RPMI7951 (cell line): ENCODE data around the gene HERPUD1. TPM values are rescaled to one million over a fixed set of nuclear protein-coding genes. Genes with fewer than 3 reads are reported as not detected.
A peak's percentile ranks its signal among the peaks of the same experiment; 100 is the strongest.
"Not testable (repeated sequence)": the region's sequence is repeated elsewhere in the genome, so short reads cannot be mapped to it uniquely, and the experiment has no call there.

ENCODE experiments used
- DNase-seq: peaks from one replicate; pipeline ENCODE4 v3.0.0-alpha.2; 2012; ENCODE audit warnings: low read depth
- total RNA-seq: library from RNA; depleted of rRNA; stranded (reverse); fragments of >200 nt; shearing (Covaris generic); gene quantifications from 2 replicates; pipeline ENCODE4 v1.2.3, GENCODE V29; 2014; rRNA removed

HERPUD1 gene, protein sequence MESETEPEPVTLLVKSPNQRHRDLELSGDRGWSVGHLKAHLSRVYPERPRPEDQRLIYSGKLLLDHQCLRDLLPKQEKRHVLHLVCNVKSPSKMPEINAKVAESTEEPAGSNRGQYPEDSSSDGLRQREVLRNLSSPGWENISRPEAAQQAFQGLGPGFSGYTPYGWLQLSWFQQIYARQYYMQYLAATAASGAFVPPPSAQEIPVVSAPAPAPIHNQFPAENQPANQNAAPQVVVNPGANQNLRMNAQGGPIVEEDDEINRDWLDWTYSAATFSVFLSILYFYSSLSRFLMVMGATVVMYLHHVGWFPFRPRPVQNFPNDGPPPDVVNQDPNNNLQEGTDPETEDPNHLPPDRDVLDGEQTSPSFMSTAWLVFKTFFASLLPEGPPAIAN
- total RNA-seq, result 98.9 and 103 TPM in 2 replicates

DNA sequence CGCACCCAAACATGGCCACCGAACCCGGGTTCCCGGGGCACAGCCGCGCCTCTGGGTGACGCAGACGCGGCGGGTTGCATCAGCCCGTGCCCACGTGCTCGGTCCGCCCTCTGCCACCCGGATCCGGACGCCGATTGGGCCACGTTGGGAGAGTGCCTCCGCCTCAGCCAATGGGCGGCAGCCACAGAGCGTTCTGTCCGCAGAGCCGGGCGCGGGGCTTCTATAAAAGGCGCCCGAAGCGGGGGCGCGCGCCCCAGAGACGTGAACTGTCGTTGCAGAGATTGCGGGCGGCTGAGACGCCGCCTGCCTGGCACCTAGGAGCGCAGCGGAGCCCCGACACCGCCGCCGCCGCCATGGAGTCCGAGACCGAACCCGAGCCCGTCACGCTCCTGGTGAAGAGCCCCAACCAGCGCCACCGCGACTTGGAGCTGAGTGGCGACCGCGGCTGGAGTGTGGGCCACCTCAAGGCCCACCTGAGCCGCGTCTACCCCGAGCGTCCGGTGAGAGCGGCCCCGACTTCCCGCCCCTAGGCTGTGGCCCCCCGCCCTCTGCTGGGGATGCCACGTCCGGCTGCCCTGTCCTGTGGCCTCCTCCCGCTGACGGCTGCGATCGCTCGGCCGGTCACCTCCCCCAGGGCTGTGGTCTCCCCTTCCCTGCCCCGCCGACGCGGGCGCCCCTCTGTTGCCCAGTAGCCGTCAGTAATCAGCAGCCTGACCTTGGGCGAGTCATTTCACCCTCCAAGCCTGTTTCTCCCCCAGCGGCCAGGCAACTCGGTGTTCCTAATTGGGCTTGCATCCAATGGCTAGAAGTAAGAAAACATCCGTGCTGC, at the start of gene HERPUD1:
HERPUD1 (plus strand) TSS at position 251 of the 829 bp plus-strand sequence; CDS start at position 354, 103 bp downstream.
- DNase-seq, result peak; percentile 97

DNA sequence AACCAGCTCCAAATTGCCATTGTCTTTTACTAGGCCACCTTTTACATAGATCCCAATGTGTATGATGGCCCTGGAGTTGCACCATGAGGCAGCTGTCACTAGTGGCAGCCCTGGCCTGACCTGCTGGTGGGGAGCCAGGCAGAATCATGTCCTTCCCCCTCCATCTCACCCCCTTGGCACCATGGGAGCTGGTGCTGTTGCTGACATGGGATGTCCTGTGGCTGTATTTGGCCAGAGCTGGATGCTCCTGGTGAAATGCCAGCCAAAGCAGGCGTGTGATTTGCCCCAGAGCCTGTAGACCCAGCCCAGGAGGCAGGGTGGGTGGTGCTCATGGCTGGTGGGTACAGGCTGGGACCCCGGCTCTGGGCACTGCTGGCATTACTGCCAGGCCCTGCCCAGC, 48.4 kb upstream of the HERPUD1 start:
- no peak for DNase-seq

DNA sequence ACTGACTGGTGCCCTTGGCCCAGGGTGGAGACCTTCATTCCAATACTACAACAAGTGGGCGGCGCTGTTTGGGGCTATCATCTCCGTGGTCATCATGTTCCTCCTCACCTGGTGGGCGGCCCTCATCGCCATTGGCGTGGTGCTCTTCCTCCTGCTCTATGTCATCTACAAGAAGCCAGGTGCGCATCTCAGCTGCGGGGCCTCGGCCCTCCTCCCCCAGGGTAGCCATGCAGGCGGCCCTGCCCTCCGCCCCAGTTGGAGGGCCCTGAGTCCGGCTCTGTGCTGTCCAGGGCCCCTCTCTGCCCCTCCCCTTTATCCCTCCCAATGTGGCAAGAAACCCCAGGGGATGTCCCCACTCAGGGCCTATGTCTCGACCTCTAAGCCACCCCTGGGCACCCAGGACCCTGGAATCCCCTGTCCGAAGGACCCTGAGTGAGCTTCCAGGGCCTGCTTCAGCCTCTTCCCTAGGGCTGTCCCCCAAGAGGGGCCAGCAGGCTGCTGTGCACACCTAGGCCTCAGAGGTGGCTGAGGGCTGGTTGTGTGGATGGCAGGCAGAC, 47.8 kb upstream of the HERPUD1 start:
- DNase-seq, result no peak

DNA sequence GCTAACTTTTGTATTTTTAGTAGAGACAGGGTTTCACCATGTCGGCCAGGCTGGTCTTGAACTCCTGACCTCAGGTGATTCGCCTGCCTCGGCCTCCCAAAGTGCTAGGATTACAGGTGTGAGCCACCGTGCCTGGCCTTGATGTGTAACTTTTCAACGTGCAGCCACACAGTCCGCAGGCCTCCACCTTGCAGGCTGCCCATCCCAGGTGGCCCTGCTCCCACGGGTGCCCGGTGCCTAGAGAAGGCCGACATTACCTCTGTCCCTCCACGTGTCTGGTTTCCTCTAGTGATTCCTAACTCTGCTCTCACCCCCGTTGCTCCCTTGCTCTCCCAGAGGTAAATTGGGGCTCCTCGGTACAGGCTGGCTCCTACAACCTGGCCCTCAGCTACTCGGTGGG, 47.0 kb upstream of the HERPUD1 start:
- DNase-seq, result not testable (repeated sequence)

DNA sequence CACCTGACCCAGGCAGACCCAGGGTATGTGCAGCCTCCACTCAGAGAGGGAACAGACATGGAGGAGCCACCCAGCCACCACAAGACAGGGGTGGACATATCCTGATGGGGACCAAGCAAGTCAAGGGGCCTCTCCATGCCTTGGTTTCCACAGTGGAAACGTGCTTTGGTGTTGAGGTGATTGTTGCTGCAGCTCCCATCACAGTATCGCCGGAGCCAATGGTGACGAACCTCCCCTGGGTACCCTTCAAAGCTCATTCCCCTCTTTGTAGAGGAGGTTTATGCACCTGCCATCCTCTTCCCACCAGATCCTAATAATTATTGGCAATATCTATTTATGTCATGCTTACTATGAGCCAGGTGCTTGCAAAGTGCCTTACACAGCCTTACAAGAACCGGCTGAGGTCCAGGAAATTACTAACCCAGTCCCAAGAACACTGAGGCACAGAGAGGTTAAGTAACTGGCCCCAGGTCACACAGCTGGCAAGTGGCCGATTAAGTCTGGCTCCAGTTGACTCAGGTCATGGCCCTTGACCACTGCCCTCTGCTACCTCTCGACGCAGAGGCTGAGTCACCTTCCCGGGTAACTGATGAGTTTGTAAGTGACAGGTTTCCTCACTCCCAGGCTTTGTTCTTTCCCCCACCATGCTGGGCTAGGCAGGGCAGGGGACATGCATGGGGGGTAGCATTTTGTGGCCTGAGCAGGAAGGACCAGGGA, 46.3 kb upstream of the HERPUD1 start:
- no peak for DNase-seq

DNA sequence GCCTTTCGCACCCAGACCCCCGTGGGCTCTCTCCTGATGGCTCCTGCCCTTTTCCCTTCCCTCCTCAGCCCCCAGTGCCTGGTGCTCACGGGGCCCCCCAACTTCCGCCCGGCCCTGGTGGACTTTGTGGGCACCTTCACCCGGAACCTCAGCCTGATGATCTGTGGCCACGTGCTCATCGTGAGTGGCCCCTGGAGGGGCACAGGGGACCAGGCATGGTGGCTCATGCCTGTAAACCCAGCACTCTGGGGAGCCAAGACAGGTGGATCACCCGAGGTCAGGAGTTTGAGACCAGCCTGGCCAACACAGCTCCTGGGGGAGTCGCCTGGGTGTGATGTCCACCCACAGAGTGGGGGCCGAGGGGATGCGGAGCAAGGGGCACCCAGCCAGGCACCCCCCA, 45.6 kb upstream of the HERPUD1 start:
- no peak for DNase-seq

DNA sequence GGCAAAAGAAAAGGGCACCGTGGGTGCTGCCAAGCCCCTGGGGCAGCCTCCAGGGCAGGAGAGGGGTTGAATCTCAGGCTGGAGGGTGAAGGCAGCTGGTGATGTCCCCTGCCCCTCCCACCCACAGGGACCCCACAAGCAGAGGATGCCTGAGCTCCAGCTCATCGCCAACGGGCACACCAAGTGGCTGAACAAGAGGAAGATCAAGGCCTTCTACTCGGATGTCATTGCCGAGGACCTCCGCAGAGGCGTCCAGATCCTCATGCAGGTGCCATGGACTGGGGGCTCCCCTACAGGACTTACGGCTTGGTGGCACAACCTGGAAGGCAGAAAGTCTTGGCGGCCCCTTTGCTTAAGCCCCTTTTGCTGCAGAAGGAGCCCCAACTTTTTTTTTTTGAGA, 45.1 kb upstream of the HERPUD1 start:
- no peak for DNase-seq

DNA sequence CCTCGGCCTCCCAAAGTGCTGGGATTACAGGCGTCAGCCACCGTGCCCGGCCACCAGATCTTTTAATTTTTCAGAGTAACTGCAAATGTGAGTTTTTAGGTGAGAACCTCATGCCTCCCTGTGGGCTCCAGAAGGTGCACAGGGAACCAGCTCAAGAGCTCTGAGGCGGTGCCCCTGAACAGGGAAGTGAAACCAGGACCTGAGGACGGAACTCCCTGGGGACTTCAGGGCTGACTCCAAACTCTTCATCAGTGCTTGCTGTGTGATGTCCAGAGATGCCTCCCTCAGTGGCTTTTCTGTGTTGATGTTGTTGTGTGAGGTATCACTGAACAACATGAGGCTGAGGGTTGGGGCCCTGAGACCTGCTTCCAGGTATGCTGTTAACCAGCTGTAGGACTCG, 43.1 kb upstream of the HERPUD1 start:
- DNase-seq, result no peak

DNA sequence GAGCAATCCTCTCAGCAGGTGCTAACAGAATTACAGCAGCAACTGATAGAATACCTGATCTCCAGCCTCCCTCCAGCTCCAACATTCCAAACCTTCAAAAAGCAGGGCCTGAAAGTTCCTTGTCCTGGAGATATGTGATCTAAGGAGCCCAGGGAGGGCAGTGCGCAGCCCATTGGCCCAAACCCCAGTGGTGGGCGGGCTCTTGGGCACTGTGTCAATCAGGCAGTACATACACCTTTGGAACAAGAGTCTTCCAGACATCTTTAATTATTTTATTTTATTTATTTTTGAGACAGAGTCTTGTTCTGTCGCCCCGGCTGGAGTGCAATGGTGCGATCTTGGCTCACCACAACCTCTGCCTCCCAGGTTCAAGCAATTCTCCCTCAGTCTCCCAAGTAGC, 42.7 kb upstream of the HERPUD1 start:
- no peak for DNase-seq

DNA sequence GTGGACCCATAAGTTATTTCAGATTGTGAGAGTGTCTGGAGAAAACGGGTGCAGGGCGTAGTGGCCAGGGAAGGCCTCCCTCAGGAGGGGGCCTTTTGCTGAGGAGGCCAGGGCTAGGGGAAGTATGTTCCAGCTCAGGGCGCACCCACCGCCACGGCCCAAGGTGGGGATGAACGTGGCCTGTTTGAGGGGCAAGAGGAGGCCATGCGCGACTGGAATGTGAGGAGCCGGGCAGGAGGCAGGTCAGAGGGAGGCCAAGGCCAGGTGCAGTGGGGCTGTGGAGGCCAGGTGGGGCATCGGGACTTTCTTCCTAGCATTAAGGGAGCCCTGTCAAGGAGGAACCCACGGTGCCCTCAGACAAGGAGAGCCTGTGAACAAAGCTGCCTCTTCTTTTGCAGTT, 40.3 kb upstream of the HERPUD1 start:
- DNase-seq, result no peak

DNA sequence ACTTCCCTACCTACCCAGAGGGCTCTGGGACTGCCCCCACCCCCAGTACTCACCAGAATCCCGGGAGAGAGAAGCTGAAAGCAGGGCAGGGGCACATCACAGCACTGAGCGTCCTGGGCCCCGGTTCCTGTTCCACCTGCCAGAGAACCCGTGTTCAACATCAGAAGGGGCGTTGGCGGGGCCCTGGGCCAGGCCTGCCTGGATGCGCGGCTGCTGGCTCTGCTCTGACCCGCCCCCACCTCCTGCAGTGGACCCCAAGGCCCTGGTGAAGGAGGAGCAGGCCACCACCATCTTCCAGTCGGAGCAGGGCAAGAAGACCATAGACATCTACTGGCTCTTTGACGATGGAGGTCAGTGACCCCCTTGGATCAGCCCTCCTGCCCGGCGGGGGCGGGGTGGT, 39.2 kb upstream of the HERPUD1 start:
- no peak for DNase-seq

DNA sequence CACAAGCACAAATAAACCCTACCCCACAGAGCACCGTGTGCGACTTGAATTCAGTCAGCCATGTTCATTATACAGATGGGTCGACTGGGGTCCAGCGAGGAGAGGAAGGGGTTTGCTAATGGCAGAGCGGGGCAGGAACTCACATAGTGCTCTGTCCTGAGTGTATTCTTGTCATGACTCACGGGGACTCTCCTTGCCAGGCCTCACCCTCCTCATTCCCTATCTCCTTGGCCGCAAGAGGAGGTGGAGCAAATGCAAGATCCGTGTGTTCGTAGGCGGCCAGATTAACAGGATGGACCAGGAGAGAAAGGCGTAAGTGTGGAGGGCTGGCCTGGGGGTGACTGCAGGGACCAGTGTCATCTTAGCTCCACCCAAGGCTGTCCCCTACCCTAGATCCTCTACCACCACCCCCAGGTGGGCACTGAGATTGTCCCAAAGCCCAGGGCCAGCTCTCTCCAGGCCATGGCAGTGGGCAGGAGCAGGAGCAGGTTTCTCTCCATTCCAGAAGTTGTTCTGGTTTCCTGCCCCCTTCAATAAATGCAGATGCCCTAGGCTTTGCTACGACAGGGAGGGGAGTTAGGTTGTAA, 37.5 kb upstream of the HERPUD1 start:
- DNase-seq, result no peak

DNA sequence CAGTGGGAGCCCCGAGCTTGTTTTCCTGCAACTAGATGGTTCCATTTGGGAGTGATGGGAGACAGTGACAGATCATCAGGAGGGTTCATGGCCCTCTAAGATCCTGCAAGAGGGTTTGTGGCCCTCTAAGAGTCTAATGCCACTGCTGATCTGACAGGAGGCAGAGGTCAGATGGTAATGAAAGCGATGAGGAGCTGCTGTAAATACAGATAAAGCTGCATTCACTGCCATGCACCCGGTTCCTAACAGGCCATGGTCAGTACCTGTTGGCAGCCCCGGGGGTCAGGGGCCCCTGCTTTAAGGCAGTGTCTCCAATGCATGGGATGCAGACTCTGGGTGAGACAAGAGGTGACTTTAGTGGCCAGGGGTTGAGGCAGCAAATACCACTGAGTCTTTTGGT, 36.1 kb upstream of the HERPUD1 start:
- DNase-seq, result no peak

DNA sequence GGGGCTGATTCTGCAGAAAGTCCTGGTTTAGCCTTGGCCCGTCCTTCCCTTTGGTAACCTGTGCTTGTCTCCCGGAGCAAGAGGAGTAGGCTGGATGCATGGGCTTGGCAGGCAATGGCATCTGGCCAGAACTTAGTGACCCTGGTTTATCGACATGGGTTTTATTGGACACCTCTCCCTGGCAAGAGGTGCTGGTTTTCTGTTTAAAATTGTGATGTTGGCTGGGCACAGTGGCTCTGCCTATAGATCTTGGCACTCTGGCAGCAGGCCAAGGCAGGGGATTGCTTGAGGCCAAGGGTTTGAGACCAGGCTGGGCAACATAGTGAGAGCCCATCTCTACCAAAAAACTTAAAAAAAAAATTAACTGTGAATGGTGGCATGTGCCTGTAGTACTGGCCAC, 35.7 kb upstream of the HERPUD1 start:
- DNase-seq, result no peak

DNA sequence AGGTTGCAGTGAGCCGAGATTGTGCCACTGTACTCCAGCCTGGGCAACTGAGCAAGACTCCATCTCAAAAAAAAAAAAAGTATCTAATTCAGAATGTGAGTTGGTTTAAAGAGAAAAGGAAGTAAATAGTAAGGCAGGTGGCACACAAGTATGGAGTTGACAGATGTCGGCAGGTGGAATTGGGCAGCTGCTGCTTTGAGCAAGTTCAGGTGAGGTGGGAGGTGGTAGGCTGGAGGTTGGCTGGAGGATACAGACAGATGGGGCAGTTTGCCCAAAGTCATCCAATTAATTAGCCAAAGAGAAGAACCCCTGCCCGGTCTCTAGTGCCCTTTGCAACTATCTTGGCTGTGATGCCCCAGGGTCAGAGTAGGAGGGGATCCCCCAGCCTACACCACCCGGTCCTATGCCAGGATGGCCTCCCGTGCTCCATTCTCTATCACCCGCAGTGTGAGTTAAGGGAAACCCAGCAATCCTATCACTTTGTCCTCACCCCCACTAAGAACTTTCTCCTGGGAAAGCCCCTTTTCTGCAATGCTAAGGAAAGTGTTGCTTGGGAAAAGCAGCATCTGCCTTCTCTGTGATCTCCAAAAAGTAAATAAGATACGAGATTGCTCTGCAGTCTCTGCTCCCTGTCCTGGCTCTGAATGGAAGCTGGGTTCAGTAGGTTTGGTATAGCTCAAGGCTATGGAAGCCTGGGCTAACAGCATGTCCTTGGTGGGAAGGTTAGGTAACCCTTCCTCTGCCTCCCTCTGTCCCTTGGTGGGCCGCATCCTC, 34.7 kb upstream of the HERPUD1 start:
- DNase-seq, result no peak

DNA sequence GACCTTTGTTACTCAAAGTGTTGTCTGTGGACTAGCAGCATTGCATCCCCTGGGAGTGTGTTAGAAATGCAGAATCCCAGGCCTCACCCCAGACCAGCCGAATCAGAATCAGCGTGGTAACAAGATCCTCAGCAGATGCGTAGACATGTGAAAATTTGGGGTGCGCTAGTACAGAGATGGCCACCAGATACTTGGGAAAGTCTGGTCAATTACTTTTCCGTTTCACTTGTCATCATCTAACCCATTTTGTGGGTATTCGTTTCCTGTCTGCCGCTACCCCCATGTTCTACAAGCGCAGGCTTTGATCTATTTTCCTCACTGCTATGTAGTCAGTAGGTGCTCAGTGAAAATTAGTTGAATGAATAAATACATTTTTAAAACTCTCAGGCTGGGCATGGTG, 33.1 kb upstream of the HERPUD1 start:
- no peak for DNase-seq

DNA sequence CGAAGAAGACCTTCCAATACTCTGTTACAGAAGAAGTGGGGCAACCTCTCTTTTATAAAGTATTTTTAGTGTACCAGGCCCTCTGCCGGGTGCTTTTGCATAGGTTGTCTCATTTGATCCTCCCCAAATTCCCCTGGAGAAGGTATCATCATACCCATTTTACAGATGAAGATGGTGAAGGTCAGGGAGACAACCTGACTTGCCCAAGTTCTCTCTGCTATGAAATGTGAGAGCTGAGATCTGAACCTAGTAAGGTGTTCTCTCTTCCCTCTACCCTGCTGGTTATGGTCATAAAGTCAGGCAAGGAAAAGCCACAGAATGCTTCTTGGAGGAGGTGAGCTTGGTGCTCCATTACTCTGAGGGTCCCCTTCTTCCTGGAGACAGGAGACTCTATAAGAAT, 28.1 kb upstream of the HERPUD1 start:
- DNase-seq, result no peak

DNA sequence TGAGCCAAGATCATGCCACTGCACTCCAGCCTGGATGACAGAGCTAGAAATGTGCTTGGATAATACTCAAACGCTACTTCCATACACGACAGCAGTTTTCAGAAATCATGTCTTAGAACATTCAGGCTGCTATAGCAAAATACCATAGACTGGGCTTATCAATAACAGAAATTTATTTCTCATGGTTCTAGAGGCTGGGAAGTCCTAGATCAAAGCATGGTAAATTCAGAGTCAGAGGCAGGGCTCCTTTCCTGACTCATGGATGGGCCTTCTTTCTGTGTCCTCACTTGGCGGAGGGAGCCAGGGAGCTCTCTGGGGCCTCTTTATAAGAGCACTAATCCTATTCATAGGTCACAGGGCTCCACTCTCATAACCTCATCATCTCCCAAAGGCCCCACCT, 24.5 kb upstream of the HERPUD1 start:
- no peak for DNase-seq

DNA sequence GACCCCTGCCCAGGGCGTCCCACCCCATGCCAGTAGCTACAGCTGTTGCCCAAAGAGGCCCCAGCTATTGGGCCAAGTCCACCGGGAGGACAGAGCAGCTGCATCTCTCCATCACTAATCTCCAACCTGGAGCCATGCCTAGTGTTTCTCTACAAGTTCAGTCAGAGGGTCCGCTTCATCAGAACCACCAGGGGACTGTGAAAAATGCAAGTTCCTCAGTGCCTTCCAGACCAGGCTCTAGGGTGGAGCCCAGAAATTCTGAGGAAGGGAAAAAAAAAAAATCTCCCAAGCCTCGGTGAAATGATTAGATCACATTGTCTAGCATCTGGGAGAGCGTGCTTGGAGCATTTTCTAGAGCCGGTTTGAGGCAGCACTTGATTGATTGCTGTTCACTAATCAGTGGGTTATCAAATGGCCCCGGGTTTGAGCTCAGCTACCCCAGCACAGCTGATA, 22.4 kb upstream of the HERPUD1 start:
- DNase-seq, result no peak

DNA sequence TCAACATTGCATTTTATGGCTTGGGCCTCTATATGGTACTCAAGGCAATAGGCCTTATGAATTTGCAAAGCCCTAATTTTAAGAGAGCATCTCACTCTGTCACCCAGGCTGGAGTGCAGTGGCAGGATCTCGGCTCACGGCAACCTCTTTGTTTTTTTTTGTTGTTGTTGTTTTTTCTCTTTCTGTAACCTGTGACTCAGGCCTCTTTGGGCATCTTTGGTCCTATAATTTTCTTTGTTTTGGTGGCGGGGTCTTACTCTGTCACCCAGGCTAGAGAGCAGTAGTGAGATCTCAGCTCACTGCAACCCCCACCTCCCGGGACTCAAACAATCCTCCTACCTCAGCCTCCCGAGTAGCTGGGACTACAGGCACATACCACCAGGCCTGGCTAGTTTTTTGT, 21.8 kb upstream of the HERPUD1 start:
- DNase-seq, result no peak
